HepG2 (cell line): ENCODE data around the gene KCNN2. TPM values are rescaled to one million over a fixed set of nuclear protein-coding genes. Genes with fewer than 3 reads are reported as not detected.

Source experiments
- MAZ ChIP-seq, 2 experiments: sonication (generic) in 1 of 2; formaldehyde crosslinking in 1 of 2; IDR thresholded peaks; 2 replicates each; pipeline versions ENCODE4 v1.5.0 to v1.6.1; 2012 to 2020; ENCODE audit warnings: low read depth in 2 of 2, mild to moderate bottlenecking in 2 of 2, borderline replicate concordance in 1 of 2, improper control_type of control experiment in 1 of 2, low read length in 1 of 2, missing genetic modification reagents in 1 of 2, moderate library complexity in 1 of 2
- ZMAT5 ChIP-seq: sonication (generic); formaldehyde crosslinking; IDR thresholded peaks from 2 replicates; pipeline ENCODE4 v1.5.0; 2020; ENCODE audit warnings: mild to moderate bottlenecking, low read depth, missing genetic modification reagents, borderline replicate concordance
- ZNF318 ChIP-seq: sonication (generic); formaldehyde crosslinking; IDR thresholded peaks from 2 replicates; pipeline ENCODE4 v1.4.0; 2020; ENCODE audit warnings: mild to moderate bottlenecking, missing genetic modification reagents
- polyA plus RNA-seq, 8 experiments: library from polyadenylated mRNA; depleted of rRNA in 3 of 8; stranded (reverse) in 7 of 8; unstranded in 1 of 8; fragments of >200 nt; fragmentation: Illumina TruSeq in 4 of 8; extraction: Trizol in 4 of 8; gene quantifications; 2 replicates each; pipeline versions ENCODE4 v1.2.1 to v1.2.3, GENCODE V29; 2011 to 2016; ENCODE audit warnings: low read depth in 4 of 8, missing spikeins in 1 of 8, mixed read lengths in 1 of 8; ENCODE audit not compliant: insufficient read depth in 1 of 8
- total RNA-seq, 5 experiments: library from RNA; depleted of rRNA; stranded (reverse); fragments of >200 nt; fragmentation: Illumina TruSeq; extraction: Trizol; gene quantifications; 2 replicates each; pipeline ENCODE4 v1.2.3, GENCODE V29; 2016; ENCODE audit warnings: low read depth in 1 of 5

KCNN2 gene
- total and polyA plus RNA-seq, 2 of the 13 experiments (the other 11 are each of a cell fraction or from before 2014, with no cell fraction given), result not detected

DNA sequence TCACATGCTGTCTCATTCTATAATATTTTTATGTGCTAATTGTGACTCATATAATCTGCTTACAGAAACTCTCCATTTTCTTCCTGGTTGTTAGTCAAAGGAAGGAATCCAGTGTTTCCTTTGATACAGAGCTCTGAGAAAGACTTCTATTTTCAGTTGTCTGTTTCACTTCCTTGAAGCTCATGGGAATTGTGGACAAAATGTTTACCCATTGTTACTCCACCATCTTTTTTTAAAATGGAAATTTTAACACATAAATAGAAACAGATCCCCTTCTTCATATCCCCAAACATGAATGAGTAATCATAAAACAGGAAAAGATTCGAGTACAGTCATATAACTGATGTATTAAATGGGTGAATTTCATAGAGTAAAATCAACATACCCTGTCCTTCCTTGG, 42.0 kb upstream of the KCNN2 start (continued):
- no peak for TF ChIP-seq ZNF318 (CRISPR knock-in tag)
- TF ChIP-seq MAZ (IDR thresholded peaks at IDR 0.05; ENCODE audit: borderline replicate concordance, low read depth, low read length), result no peak
- no peak for TF ChIP-seq MAZ (CRISPR knock-in tag; IDR thresholded peaks at IDR 0.05; ENCODE audit: low read depth)
- TF ChIP-seq ZMAT5 (CRISPR knock-in tag), result no peak
- TF ChIP-seq, all 625 proteins: peak for 0
